ENCODE results near the gene MLPH.
"Not testable (repeated sequence)": the region's sequence is repeated elsewhere in the genome, so short reads cannot be mapped to it uniquely, and the experiment has no call there.

Gene MLPH

GRCh38 chr2:237458519-237458918, 28.5 kb upstream of the MLPH start:
- no peak for DNase-seq (ENCODE audit: low read depth, low spot score)

- no peak for DNase-seq (ENCODE audit: low read depth, low spot score)
Observed at GRCh38 chr2:237459226-237459625, 27.8 kb upstream of the MLPH start.

- DNase-seq (ENCODE audit: low read depth, low spot score): no peak
Observed at GRCh38 chr2:237459741-237460174, 27.3 kb upstream of the MLPH start.

- DNase-seq (ENCODE audit: low read depth, low spot score): no peak
Observed at GRCh38 chr2:237464757-237465391, 22.2 kb upstream of the MLPH start.

GRCh38 chr2:237465515-237466148, 21.4 kb upstream of the MLPH start:
- no peak for DNase-seq (ENCODE audit: low read depth, low spot score)

GRCh38 chr2:237466211-237466610, 20.8 kb upstream of the MLPH start:
- DNase-seq (ENCODE audit: low read depth, low spot score): no peak

GRCh38 chr2:237467447-237468179, 19.4 kb upstream of the MLPH start:
- DNase-seq (ENCODE audit: low read depth, low spot score): no peak

- DNase-seq (ENCODE audit: low read depth, low spot score): not testable (repeated sequence)
Observed at GRCh38 chr2:237469410-237469809, 17.6 kb upstream of the MLPH start.

GRCh38 chr2:237469849-237470248, 17.2 kb upstream of the MLPH start:
- no peak for DNase-seq (ENCODE audit: low read depth, low spot score)

GRCh38 chr2:237470914-237471313, 16.1 kb upstream of the MLPH start:
- DNase-seq (ENCODE audit: low read depth, low spot score): no peak

- DNase-seq (ENCODE audit: low read depth, low spot score): no peak
Observed at GRCh38 chr2:237471438-237472186, 15.4 kb upstream of the MLPH start.

GRCh38 chr2:237472187-237472712, 14.8 kb upstream of the MLPH start:
- no peak for DNase-seq (ENCODE audit: low read depth, low spot score)

GRCh38 chr2:237472909-237473877, 13.9 kb upstream of the MLPH start:
- no peak for DNase-seq (ENCODE audit: low read depth, low spot score)

- no peak for DNase-seq (ENCODE audit: low read depth, low spot score)
Observed at GRCh38 chr2:237473878-237474441, 13.1 kb upstream of the MLPH start.

GRCh38 chr2:237474442-237474911, 12.6 kb upstream of the MLPH start:
- no peak for DNase-seq (ENCODE audit: low read depth, low spot score)

- DNase-seq (ENCODE audit: low read depth, low spot score): no peak
Observed at GRCh38 chr2:237474931-237475703, 11.9 kb upstream of the MLPH start.

GRCh38 chr2:237475704-237476141, 11.3 kb upstream of the MLPH start:
- DNase-seq (ENCODE audit: low read depth, low spot score): no peak

- DNase-seq (ENCODE audit: low read depth, low spot score): no peak
Observed at GRCh38 chr2:237478095-237478494, 9.0 kb upstream of the MLPH start.

- DNase-seq (ENCODE audit: low read depth, low spot score): no peak
Observed at GRCh38 chr2:237478979-237479378, 8.1 kb upstream of the MLPH start.

Measured in brain pericyte (primary cell).